HFFc6 (cell line): ENCODE results near the gene CMTM8. TPM values are rescaled to one million over a fixed set of nuclear protein-coding genes. Genes with fewer than 3 reads are reported as not detected.

Source experiments
- DNase-seq: peaks from one replicate; pipeline ENCODE4 v3.0.0-alpha.2; 2018
- H3K27ac Mint-ChIP-seq: 2 replicates; pipeline ENCODE4 v1.8.0; 2020; ENCODE audit warnings: mild to moderate bottlenecking, mixed read lengths
- H3K27me3 Mint-ChIP-seq: 2 replicates; pipeline ENCODE4 v1.8.0; 2021; ENCODE audit warnings: mild to moderate bottlenecking, moderate library complexity, mixed read lengths; ENCODE audit not compliant: insufficient read depth
- H3K36me3 Mint-ChIP-seq: 2 replicates; pipeline ENCODE4 v1.8.0; 2021; ENCODE audit warnings: low read depth, mixed read lengths
- H3K4me1 Mint-ChIP-seq: 2 replicates; pipeline ENCODE4 v1.8.0; 2020; ENCODE audit warnings: low read depth, mixed read lengths
- H3K4me3 Mint-ChIP-seq: 2 replicates; pipeline ENCODE4 v1.8.0; 2020; ENCODE audit warnings: mild to moderate bottlenecking, moderate library complexity, mixed read lengths
- H3K9me3 Mint-ChIP-seq: 2 replicates; pipeline ENCODE4 v1.8.0; 2020; ENCODE audit warnings: mild to moderate bottlenecking, mixed read lengths
- total RNA-seq, 6 experiments: library from RNA; stranded (reverse); fragmentation: NEBNext Ultra II Directional; extraction: Animal tissue kit (Norgen Biotek cat#: 25700); gene quantifications; 2 replicates in 1 of 6; 3 replicates in 5 of 6; pipeline ENCODE4 v1.2.3, GENCODE V29; 2021
- TF ChIP-seq, protein P1 (sequence below): fragments of 200-600 bp; sonication (generic); IDR thresholded peaks from 2 replicates; pipeline ENCODE4 v1.5.0; 2021; ENCODE audit warnings: antibody characterized with exemption, mild to moderate bottlenecking

CMTM8 gene
- total RNA-seq, 6 experiments from 2014 or later = not detected

DNA sequence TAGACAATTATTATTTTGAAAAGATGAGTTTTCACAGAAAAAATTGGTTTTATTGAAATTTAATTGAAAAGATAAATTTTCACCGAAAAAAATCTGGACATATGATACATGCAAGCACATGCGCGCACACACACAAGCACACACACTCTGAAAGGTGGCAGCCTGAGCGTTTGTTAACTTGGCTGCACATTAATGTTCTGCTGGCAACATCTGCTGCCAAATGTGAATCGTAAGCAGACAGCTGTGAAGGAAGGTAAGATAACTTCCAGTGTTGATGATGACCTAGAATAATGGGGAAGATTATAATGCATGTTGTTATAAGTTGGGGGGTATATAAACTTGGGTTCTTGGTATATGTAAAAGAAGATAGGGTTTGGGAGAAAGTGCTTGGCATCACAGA is 134.8 kb downstream of the CMTM8 start:
- Mint-ChIP-seq H3K4me1 (peaks cover 4% of the 10 kb centered on the region; the same call in 1 of the 2 replicates), H3K9me3 (no peaks in the 10 kb centered on the region), H3K27ac (no peak overlapping the region), H3K27me3 (peaks cover 21% of the 10 kb centered on the region), H3K36me3 (no peaks in the 10 kb centered on the region), H3K4me3 (no peak overlapping the region)
- TF ChIP-seq, protein P1, sequence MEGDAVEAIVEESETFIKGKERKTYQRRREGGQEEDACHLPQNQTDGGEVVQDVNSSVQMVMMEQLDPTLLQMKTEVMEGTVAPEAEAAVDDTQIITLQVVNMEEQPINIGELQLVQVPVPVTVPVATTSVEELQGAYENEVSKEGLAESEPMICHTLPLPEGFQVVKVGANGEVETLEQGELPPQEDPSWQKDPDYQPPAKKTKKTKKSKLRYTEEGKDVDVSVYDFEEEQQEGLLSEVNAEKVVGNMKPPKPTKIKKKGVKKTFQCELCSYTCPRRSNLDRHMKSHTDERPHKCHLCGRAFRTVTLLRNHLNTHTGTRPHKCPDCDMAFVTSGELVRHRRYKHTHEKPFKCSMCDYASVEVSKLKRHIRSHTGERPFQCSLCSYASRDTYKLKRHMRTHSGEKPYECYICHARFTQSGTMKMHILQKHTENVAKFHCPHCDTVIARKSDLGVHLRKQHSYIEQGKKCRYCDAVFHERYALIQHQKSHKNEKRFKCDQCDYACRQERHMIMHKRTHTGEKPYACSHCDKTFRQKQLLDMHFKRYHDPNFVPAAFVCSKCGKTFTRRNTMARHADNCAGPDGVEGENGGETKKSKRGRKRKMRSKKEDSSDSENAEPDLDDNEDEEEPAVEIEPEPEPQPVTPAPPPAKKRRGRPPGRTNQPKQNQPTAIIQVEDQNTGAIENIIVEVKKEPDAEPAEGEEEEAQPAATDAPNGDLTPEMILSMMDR = no peak
- DNase-seq = no peak

DNA sequence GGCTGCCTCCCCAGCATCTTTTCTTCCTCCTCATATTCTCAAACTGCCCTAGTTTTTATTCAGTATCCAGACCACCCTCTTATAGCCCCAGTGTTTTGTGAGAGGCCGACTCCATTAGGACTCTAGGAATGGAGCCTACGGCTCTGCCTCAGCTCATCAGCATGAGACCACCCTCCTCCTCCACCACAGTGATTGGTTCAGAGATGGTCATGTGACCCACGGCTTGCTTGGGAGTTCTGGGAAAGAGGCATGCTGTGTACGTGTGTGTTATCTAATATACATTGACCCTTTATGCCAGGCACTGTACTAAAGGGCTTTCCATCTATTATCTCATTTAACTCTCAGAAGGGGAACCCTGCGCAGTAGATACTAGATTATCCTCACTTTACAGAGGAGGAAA is 135.4 kb downstream of the CMTM8 start:
- Mint-ChIP-seq H3K4me3 (no peak overlapping the region), H3K36me3 (no peaks in the 10 kb centered on the region), H3K27ac (no peak overlapping the region), H3K9me3 (no peaks in the 10 kb centered on the region), H3K4me1 (peaks cover 4% of the 10 kb centered on the region; the same call in 1 of the 2 replicates), H3K27me3 (peaks cover 23% of the 10 kb centered on the region)
- TF ChIP-seq, protein P1 = no peak
- DNase-seq = no peak

DNA sequence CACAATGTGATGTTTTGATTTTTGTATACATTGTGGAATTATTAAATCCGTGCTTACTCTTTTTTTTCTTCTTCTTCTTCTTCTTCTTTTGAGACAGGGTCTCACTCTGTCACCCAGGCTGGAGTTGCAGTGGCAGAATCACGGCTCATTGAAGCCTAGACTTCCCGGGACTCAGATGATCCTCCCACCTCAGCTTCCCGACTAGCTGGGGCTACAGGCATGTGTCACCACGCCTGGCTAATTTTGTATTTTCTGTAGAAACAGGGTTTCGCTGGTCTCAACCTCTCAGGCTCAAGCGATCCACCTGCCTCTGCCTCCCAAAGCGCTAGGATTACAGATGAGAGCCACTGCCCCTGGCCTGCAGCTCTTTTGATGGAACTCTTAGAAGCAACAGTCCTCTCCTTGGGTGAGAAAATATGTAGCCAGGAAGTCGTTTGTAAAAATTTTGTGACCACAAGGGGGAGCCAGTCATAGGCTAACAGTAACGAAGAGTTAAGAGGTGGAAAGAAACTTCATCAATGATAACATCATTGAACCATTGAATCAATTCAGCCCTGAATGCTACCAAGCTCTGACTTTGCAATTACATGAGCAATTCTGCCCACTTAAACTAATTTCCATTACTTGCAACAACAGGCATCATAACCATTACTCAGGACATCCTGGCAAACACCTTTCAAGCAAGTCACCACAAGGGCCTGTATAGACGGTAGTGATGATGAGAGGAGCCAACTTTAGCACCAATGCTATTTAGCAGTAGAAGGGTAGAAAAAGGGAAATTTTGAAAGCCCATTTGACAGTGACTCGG is 136.5 kb downstream of the CMTM8 start:
- TF ChIP-seq, protein P1 = peak; percentile 92
- no peak overlapping the region for H3K27ac Mint-ChIP-seq
- H3K4me3 Mint-ChIP-seq = peak overlapping the region; percentile 56
- peaks cover 4% of the 10 kb centered on the region; the same call in 1 of the 2 replicates for H3K4me1 Mint-ChIP-seq
- H3K27me3 Mint-ChIP-seq = peaks cover 28% of the 10 kb centered on the region
- H3K36me3 Mint-ChIP-seq = no peaks in the 10 kb centered on the region
- no peaks in the 10 kb centered on the region for H3K9me3 Mint-ChIP-seq
- DNase-seq = peak; percentile 64

DNA sequence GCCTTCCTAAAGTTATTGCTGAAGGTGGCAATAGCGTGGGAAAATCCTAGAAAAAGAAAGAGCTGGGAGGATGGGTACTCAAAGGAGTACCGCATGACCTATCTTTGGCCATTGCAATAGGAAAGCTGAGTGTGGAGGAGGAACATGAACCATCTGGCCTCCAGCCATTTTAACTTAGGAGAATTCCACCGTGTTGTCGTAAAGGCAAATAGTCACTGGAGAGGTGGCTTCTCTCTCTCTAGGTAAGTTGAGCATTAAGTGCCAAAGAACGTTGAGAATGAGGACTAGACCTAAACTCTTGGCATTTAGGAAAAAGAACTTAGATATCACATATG is 137.1 kb downstream of the CMTM8 start:
- peaks cover 4% of the 10 kb centered on the region; the same call in 1 of the 2 replicates for H3K4me1 Mint-ChIP-seq
- no peak overlapping the region for H3K27ac Mint-ChIP-seq

DNA sequence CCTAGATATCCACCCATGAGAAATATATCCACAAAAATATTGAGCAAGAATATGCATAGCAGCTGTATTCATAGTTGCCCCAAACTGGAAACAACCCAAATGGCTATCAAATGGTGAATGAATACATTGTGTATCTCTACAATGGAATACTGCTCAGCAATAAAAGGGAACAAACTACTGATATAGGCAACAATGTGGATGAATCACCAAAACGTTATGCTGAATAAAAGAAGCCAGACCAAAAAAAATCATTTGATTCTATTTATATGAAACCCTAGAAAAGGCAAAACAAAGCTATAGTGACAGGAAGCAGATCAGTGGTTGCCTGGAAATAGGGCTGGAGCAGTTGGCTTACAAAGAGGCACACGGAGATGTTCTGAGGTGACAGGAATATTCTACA is 137.6 kb downstream of the CMTM8 start:
- Mint-ChIP-seq H3K36me3 (no peaks in the 10 kb centered on the region), H3K27me3 (peaks cover 24% of the 10 kb centered on the region), H3K4me1 (peaks cover 4% of the 10 kb centered on the region; the same call in 1 of the 2 replicates), H3K4me3 (no peak overlapping the region), H3K9me3 (no peaks in the 10 kb centered on the region), H3K27ac (no peak overlapping the region)
- TF ChIP-seq, protein P1 = no peak
- no peak for DNase-seq

More for the DNA sequence above, 137.1 kb downstream of the CMTM8 start:
- no peak for DNase-seq
- peaks cover 27% of the 10 kb centered on the region for H3K27me3 Mint-ChIP-seq
- TF ChIP-seq, protein P1 = no peak
- H3K9me3 Mint-ChIP-seq = no peaks in the 10 kb centered on the region
- no peak overlapping the region for H3K4me3 Mint-ChIP-seq
- H3K36me3 Mint-ChIP-seq = no peaks in the 10 kb centered on the region
